Fibroblast of lung (primary cell): ENCODE results near the gene CLCA1. TPM values are rescaled to one million over a fixed set of nuclear protein-coding genes. Genes with fewer than 3 reads are reported as not detected.

Experiments used
- DNase-seq, 2 donors: peaks; one replicate each; pipeline versions ENCODE4 v3.0.0 to v3.0.0-alpha.2; 2010; ENCODE audit warnings: low read depth in 2 of 2
- H2AFZ ChIP-seq: 2 replicates; pipeline ENCODE4 v1.5.1; 2012; ENCODE audit warnings: low read length, control low read depth, inconsistent platforms
- H3K27ac ChIP-seq: 2 replicates; pipeline ENCODE4 v1.5.1; 2011; ENCODE audit warnings: low read length, control low read depth; ENCODE audit not compliant: insufficient read depth
- H3K27me3 ChIP-seq: 2 replicates; pipeline ENCODE4 v1.5.1; 2011; ENCODE audit warnings: mild to moderate bottlenecking, low read length; ENCODE audit not compliant: control insufficient read depth, insufficient read depth
- H3K36me3 ChIP-seq: 2 replicates; pipeline ENCODE4 v1.5.1; 2011; ENCODE audit warnings: low read length; ENCODE audit not compliant: control insufficient read depth, insufficient read depth
- H3K4me1 ChIP-seq: 2 replicates; pipeline ENCODE4 v1.5.1; 2011; ENCODE audit warnings: low read length; ENCODE audit not compliant: control insufficient read depth, insufficient read depth; ENCODE audit errors: extremely low read depth
- H3K4me2 ChIP-seq: 2 replicates; pipeline ENCODE4 v1.5.1; 2011; ENCODE audit warnings: low read length, control low read depth; ENCODE audit not compliant: insufficient read depth; ENCODE audit errors: extremely low read depth
- H3K4me3 ChIP-seq, 4 experiments: fragments of 200-600 bp in 1 of 4; sonication (generic) in 1 of 4; replicated peaks in 1 of 4; 2 replicates each; pipeline ENCODE4 v1.5.1; 2011 to 2016; ENCODE audit warnings: low read length in 4 of 4, low read depth in 3 of 4, mild to moderate bottlenecking in 3 of 4, control low read depth in 2 of 4, inconsistent platforms in 1 of 4, mixed read lengths in 1 of 4; ENCODE audit not compliant: insufficient read depth in 1 of 4; ENCODE audit errors: control extremely low read depth in 1 of 4
- H3K79me2 ChIP-seq: 2 replicates; pipeline ENCODE4 v1.5.1; 2012; ENCODE audit warnings: mild to moderate bottlenecking, low read length, inconsistent platforms; ENCODE audit not compliant: control insufficient read depth, insufficient read depth
- H3K9ac ChIP-seq: 2 replicates; pipeline ENCODE4 v1.5.1; 2011; ENCODE audit warnings: mild to moderate bottlenecking, low read length, control low read depth; ENCODE audit not compliant: insufficient read depth
- H3K9me3 ChIP-seq: 2 replicates; pipeline ENCODE4 v1.5.1; 2012; ENCODE audit warnings: low read depth, low read length; ENCODE audit not compliant: control insufficient read depth, insufficient read depth
- H4K20me1 ChIP-seq: 2 replicates; pipeline ENCODE4 v1.5.1; 2011; ENCODE audit warnings: low read length; ENCODE audit not compliant: control insufficient read depth, insufficient read depth; ENCODE audit errors: extremely low read depth
- EZH2 ChIP-seq: IDR thresholded peaks from 2 replicates; pipeline ENCODE4 v1.5.1; 2012; ENCODE audit warnings: low read length, control low read depth, mild to moderate bottlenecking; ENCODE audit errors: missing control alignments
- polyA plus RNA-seq, 2 donors: library from polyadenylated mRNA; depleted of rRNA in 1 of 2; stranded (reverse) in 1 of 2; unstranded in 1 of 2; fragments of >200 nt; gene quantifications; 2 replicates each; pipeline ENCODE4 v1.2.1, GENCODE V29; 2011 to 2012; ENCODE audit warnings: missing spikeins in 1 of 2
- total RNA-seq: library from RNA; depleted of rRNA; stranded (reverse); fragments of >200 nt; gene quantifications from 2 replicates; pipeline ENCODE4 v1.2.1, GENCODE V29; 2014
- TF ChIP-seq, protein P1 (sequence below), 2 donors: IDR thresholded peaks in 1 of 2; conservative IDR thresholded peaks in 1 of 2; 1 replicate in 1 of 2; 2 replicates in 1 of 2; pipeline ENCODE4 v1.5.1; 2011 to 2012; ENCODE audit warnings: low read length in 2 of 2, control low read depth in 1 of 2, inconsistent platforms in 1 of 2, low read depth in 1 of 2, mild to moderate bottlenecking in 1 of 2

The CLCA1 gene
- total and polyA plus RNA-seq, 2 donors (not counting 1 experiment from before 2014, with no cell fraction given), result 0.01 TPM; not detected in 1

DNA sequence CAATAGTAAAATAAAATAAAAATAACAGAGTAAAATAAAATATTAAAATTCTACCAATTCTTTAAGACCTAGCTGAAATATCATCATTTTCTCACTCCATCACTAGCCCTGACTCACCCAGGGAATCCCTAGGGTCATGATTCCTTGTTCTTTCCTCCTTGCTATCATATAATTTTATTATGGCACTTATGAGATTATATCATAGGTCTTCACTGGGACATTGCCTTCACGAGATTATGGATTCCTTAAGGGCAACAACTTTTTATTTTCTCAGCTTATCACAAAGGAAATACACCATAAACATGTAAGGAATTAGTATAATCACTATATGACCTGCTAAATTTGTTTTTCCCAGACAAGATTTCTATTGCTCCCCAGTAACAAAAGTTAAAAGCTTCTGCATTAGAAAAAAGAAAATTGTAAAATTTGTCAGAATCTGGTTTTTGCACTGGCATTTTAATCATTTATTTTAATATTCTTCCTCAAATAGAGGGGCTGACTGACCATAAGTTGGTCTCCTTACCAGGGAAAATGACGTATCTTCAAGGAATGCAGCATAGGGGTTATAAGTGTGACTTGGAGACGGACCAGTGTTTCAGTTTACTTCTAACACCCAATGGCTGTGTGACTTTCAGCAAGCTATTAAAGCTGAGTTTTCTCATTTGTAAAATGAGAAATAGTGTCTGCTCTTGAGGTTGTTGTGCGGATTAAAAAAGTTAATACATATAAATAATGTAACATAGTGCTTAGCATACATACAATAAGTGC is 69.4 kb downstream of the CLCA1 start:
- Histone ChIP-seq H3K27me3 (no peaks in the 10 kb centered on the region), H2AFZ (no peak overlapping the region), H3K79me2 (no peaks in the 10 kb centered on the region), H4K20me1 (no peaks in the 10 kb centered on the region), H3K4me1 (no peaks in the 10 kb centered on the region), H3K4me3 (no peak overlapping the region), H3K36me3 (no peaks in the 10 kb centered on the region), H3K9ac (no peak overlapping the region), H3K9me3 (no peaks in the 10 kb centered on the region), H3K4me2 (no peak overlapping the region), H3K27ac (no peak overlapping the region)
- TF ChIP-seq EZH2, result no peak
- TF ChIP-seq, protein P1, sequence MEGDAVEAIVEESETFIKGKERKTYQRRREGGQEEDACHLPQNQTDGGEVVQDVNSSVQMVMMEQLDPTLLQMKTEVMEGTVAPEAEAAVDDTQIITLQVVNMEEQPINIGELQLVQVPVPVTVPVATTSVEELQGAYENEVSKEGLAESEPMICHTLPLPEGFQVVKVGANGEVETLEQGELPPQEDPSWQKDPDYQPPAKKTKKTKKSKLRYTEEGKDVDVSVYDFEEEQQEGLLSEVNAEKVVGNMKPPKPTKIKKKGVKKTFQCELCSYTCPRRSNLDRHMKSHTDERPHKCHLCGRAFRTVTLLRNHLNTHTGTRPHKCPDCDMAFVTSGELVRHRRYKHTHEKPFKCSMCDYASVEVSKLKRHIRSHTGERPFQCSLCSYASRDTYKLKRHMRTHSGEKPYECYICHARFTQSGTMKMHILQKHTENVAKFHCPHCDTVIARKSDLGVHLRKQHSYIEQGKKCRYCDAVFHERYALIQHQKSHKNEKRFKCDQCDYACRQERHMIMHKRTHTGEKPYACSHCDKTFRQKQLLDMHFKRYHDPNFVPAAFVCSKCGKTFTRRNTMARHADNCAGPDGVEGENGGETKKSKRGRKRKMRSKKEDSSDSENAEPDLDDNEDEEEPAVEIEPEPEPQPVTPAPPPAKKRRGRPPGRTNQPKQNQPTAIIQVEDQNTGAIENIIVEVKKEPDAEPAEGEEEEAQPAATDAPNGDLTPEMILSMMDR (conservative IDR thresholded peaks at IDR 0.05 in 1 of 2, IDR thresholded peaks at IDR 0.05 in 1 of 2; ENCODE audit: low read depth in 1 of 2, low read length in 2 of 2), result no peak
- DNase-seq, result peak; percentile 33 to 56

DNA sequence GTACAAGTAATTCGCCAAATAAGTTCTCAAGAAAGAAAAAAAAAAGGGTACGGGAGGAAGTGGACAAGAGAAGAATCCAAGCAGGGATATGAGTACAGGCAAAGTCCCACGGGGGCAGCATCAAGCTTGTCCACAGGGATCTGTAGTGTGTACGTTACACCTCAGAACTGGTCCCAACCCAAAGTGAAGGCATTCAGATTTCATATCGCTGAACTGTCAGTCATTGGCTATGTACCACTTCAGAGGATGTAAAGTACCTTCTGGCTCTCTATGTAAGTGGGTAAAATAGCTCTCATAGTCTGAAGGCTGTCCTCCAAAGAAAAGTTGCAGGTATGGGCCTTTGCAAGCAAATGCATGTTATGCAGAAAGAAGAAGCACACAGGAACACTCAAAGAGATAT is 70.0 kb downstream of the CLCA1 start:
- no peaks in the 10 kb centered on the region for H3K36me3 ChIP-seq
- H3K79me2 ChIP-seq, result no peaks in the 10 kb centered on the region
- H3K4me2 ChIP-seq, result no peak overlapping the region
- H3K9ac ChIP-seq, result no peak overlapping the region
- H3K4me1 ChIP-seq, result no peaks in the 10 kb centered on the region
- no peak overlapping the region for H3K27ac ChIP-seq
- no peaks in the 10 kb centered on the region for H3K27me3 ChIP-seq
- DNase-seq, result no peak
- no peak overlapping the region for H3K4me3 ChIP-seq
- TF ChIP-seq EZH2, result no peak
- TF ChIP-seq, protein P1 (conservative IDR thresholded peaks at IDR 0.05 in 1 of 2, IDR thresholded peaks at IDR 0.05 in 1 of 2; ENCODE audit: low read depth in 1 of 2, low read length in 2 of 2), result no peak
- no peaks in the 10 kb centered on the region for H3K9me3 ChIP-seq
- no peak overlapping the region for H2AFZ ChIP-seq
- H4K20me1 ChIP-seq, result no peaks in the 10 kb centered on the region

DNA sequence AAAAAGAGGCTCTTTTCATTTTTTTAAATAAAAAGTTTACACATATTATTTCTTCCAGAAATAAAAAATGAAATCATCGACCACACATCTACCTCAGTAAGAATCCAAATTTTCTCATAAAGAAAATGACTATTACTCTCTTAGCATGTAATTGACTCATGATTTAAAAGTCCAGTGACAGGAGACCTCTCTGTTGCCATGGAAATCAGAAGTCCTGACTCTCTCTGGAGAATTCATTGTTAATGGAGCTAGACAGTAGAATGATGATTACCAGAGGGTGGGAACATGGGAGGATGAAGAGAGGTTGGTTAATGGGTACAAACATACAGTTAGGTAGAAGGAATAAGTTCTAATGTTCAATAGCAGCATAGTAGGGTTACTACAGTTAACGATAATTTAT is 73.1 kb downstream of the CLCA1 start:
- DNase-seq, result no peak
- H2AFZ ChIP-seq, result no peak overlapping the region
- no peak overlapping the region for H3K9ac ChIP-seq
- no peak for TF ChIP-seq EZH2
- TF ChIP-seq, protein P1 (conservative IDR thresholded peaks at IDR 0.05 in 1 of 2, IDR thresholded peaks at IDR 0.05 in 1 of 2; ENCODE audit: low read depth in 1 of 2, low read length in 2 of 2), result no peak
- no peaks in the 10 kb centered on the region for H3K79me2 ChIP-seq
- H3K27me3 ChIP-seq, result no peaks in the 10 kb centered on the region
- no peaks in the 10 kb centered on the region for H3K4me1 ChIP-seq
- no peaks in the 10 kb centered on the region for H4K20me1 ChIP-seq
- H3K9me3 ChIP-seq, result no peaks in the 10 kb centered on the region
- H3K4me2 ChIP-seq, result no peak overlapping the region
- H3K27ac ChIP-seq, result no peak overlapping the region
- H3K4me3 ChIP-seq, result no peak overlapping the region
- no peaks in the 10 kb centered on the region for H3K36me3 ChIP-seq
